Parathyroid adenoma (tissue), 2 donors: ENCODE measurements around the gene CAMTA1.

Experiments
- H2AFZ ChIP-seq: fragments of 300-600 bp; sonication (generic); one replicate; pipeline ENCODE4 v1.7.0; 2017; ENCODE audit warnings: antibody characterized with exemption, mild to moderate bottlenecking
- H3K27ac ChIP-seq: fragments of 300-600 bp; sonication (generic); one replicate; pipeline ENCODE4 v1.7.0; 2017
- H3K27me3 ChIP-seq: fragments of 300-600 bp; sonication (generic); one replicate; pipeline ENCODE4 v1.7.0; 2017; ENCODE audit warnings: low read length; ENCODE audit not compliant: control insufficient read depth, insufficient read depth
- H3K36me3 ChIP-seq: fragments of 300-600 bp; sonication (generic); one replicate; pipeline ENCODE4 v1.7.0; 2017; ENCODE audit warnings: low read length; ENCODE audit not compliant: control insufficient read depth, insufficient read depth
- H3K4me1 ChIP-seq: fragments of 300-600 bp; sonication (generic); one replicate; pipeline ENCODE4 v1.7.0; 2017; ENCODE audit warnings: control low read depth
- H3K4me2 ChIP-seq: fragments of 300-600 bp; sonication (generic); one replicate; pipeline ENCODE4 v1.7.0; 2017; ENCODE audit warnings: low read length
- H3K4me3 ChIP-seq: fragments of 300-600 bp; sonication (generic); one replicate; pipeline ENCODE4 v1.7.0; 2017; ENCODE audit warnings: low read depth, low read length
- H3K79me2 ChIP-seq: fragments of 300-600 bp; sonication (generic); one replicate; pipeline ENCODE4 v1.7.0; 2017; ENCODE audit warnings: control low read depth
- H3K9ac ChIP-seq: fragments of 300-600 bp; sonication (generic); one replicate; pipeline ENCODE4 v1.7.0; 2017; ENCODE audit warnings: mild to moderate bottlenecking
- H3K9me3 ChIP-seq: fragments of 300-600 bp; sonication (generic); one replicate; pipeline ENCODE4 v1.7.0; 2017; ENCODE audit warnings: low read length; ENCODE audit not compliant: control insufficient read depth
- CTCF ChIP-seq: fragments of 300-600 bp; sonication (generic); IDR thresholded peaks from one replicate; pipeline ENCODE4 v1.7.0; 2017; ENCODE audit warnings: antibody characterized with exemption, mild to moderate bottlenecking
- donor health status: primary hyperparathyroidism.

CAMTA1 gene

GRCh38 chr1:6986281-6986680, 201.0 kb downstream of the CAMTA1 start:
- Histone ChIP-seq H3K27me3 (no peaks in the 10 kb centered on the region), H3K4me1 (no peaks in the 10 kb centered on the region), H3K4me3 (no peak overlapping the region), H3K4me2 (no peak overlapping the region), H3K9ac (no peak overlapping the region), H3K79me2 (no peaks in the 10 kb centered on the region), H3K27ac (no peak overlapping the region), H2AFZ (no peak overlapping the region), H3K36me3 (no peaks in the 10 kb centered on the region), H3K9me3 (no peaks in the 10 kb centered on the region)
- no peak for TF ChIP-seq CTCF

GRCh38 chr1:6987940-6988339, 202.7 kb downstream of the CAMTA1 start:
- H3K36me3 ChIP-seq, result no peaks in the 10 kb centered on the region
- H3K27me3 ChIP-seq, result no peaks in the 10 kb centered on the region
- no peaks in the 10 kb centered on the region for H3K4me1 ChIP-seq
- no peak overlapping the region for H3K9ac ChIP-seq
- H3K4me3 ChIP-seq, result no peak overlapping the region
- no peaks in the 10 kb centered on the region for H3K9me3 ChIP-seq
- TF ChIP-seq CTCF, result no peak
- H3K4me2 ChIP-seq, result no peak overlapping the region
- no peak overlapping the region for H2AFZ ChIP-seq
- H3K27ac ChIP-seq, result no peak overlapping the region
- no peaks in the 10 kb centered on the region for H3K79me2 ChIP-seq

GRCh38 chr1:6988796-6989195, 203.5 kb downstream of the CAMTA1 start:
- no peaks in the 10 kb centered on the region for H3K4me1 ChIP-seq
- H2AFZ ChIP-seq, result no peak overlapping the region
- no peak for TF ChIP-seq CTCF
- no peaks in the 10 kb centered on the region for H3K27me3 ChIP-seq
- H3K4me2 ChIP-seq, result no peak overlapping the region
- no peaks in the 10 kb centered on the region for H3K36me3 ChIP-seq
- H3K9ac ChIP-seq, result no peak overlapping the region
- no peak overlapping the region for H3K4me3 ChIP-seq
- no peaks in the 10 kb centered on the region for H3K79me2 ChIP-seq
- no peak overlapping the region for H3K27ac ChIP-seq
- H3K9me3 ChIP-seq, result no peaks in the 10 kb centered on the region

GRCh38 chr1:6989212-6990159, 204.2 kb downstream of the CAMTA1 start:
- no peak overlapping the region for H3K4me3 ChIP-seq
- no peaks in the 10 kb centered on the region for H3K36me3 ChIP-seq
- H3K27me3 ChIP-seq, result no peaks in the 10 kb centered on the region
- no peak overlapping the region for H2AFZ ChIP-seq
- no peaks in the 10 kb centered on the region for H3K9me3 ChIP-seq
- no peak overlapping the region for H3K4me2 ChIP-seq
- no peaks in the 10 kb centered on the region for H3K79me2 ChIP-seq
- H3K27ac ChIP-seq, result no peak overlapping the region
- no peak overlapping the region for H3K9ac ChIP-seq
- H3K4me1 ChIP-seq, result no peaks in the 10 kb centered on the region
- TF ChIP-seq CTCF, result no peak

- H3K4me3 ChIP-seq, result no peak overlapping the region
- no peak overlapping the region for H3K9ac ChIP-seq
- no peak overlapping the region for H2AFZ ChIP-seq
- H3K27me3 ChIP-seq, result no peaks in the 10 kb centered on the region
- no peaks in the 10 kb centered on the region for H3K9me3 ChIP-seq
- H3K36me3 ChIP-seq, result no peaks in the 10 kb centered on the region
- H3K4me2 ChIP-seq, result no peak overlapping the region
- H3K27ac ChIP-seq, result no peak overlapping the region
- H3K4me1 ChIP-seq, result no peaks in the 10 kb centered on the region
- H3K79me2 ChIP-seq, result no peaks in the 10 kb centered on the region
- TF ChIP-seq CTCF, result no peak
Observed at GRCh38 chr1:6991266-6991665, 206.0 kb downstream of the CAMTA1 start.
